Breast epithelium (tissue), 4 donors: ENCODE data around the gene CGB3. TPM values are rescaled to one million over a fixed set of nuclear protein-coding genes. Genes with fewer than 3 reads are reported as not detected.
A peak's percentile ranks its signal among the peaks of the same experiment; 100 is the strongest.

Experiments
- DNase-seq, 2 donors: peaks; one replicate each; pipeline ENCODE4 v3.0.0-alpha.2; 2019; ENCODE audit warnings: low spot score in 2 of 2
- H3K27ac ChIP-seq, 2 donors: fragments of 200-600 bp; sonication (generic) in 1 of 2; one replicate each; pipeline ENCODE4 v1.5.1; 2016 to 2019; ENCODE audit warnings: mild to moderate bottlenecking in 1 of 2
- H3K27me3 ChIP-seq, 2 donors: fragments of 200-600 bp; sonication (generic) in 1 of 2; one replicate each; pipeline versions ENCODE4 v1.5.1 to v1.6.0; 2017 to 2019; ENCODE audit warnings: control low read depth in 1 of 2, mild to moderate bottlenecking in 1 of 2
- H3K36me3 ChIP-seq: fragments of 200-600 bp; one replicate; pipeline ENCODE4 v1.5.1; 2019
- H3K4me1 ChIP-seq, 2 donors: fragments of 200-600 bp; sonication (generic); one replicate each; pipeline ENCODE4 v1.5.1; 2016 to 2019; ENCODE audit warnings: control low read depth in 1 of 2
- H3K4me3 ChIP-seq, 3 donors: fragments of 200-600 bp; sonication (generic); 1 replicate in 2 of 3; 2 replicates in 1 of 3; pipeline ENCODE4 v1.5.1; 2016 to 2019; ENCODE audit warnings: mild to moderate bottlenecking in 3 of 3, moderate library complexity in 2 of 3
- H3K9me3 ChIP-seq, 2 donors: fragments of 200-600 bp; sonication (generic) in 1 of 2; one replicate each; pipeline ENCODE4 v1.5.1; 2016 to 2019; ENCODE audit warnings: control low read depth in 1 of 2
- POLR2A ChIP-seq: fragments of 450-650 bp; IDR thresholded peaks from one replicate; pipeline ENCODE4 v1.6.1; 2016; ENCODE audit warnings: antibody characterized with exemption, mild to moderate bottlenecking, moderate library complexity
- POLR2AphosphoS5 ChIP-seq, 3 donors: sonication (generic); formaldehyde crosslinking; IDR thresholded peaks; one replicate each; pipeline ENCODE4 v1.6.1; 2017; ENCODE audit warnings: antibody characterized with exemption in 3 of 3
- intact Hi-C: fragments of 100-400 bp; cut with DNase I; formaldehyde crosslinking; loops from one replicate; pipeline ENCODE4 v1.15.1; 2023; ENCODE audit warnings: low total_unique reads
- total RNA-seq, 3 donors: library from RNA; depleted of rRNA; stranded (reverse); fragments of >200 nt; gene quantifications; one replicate each; pipeline ENCODE4 v1.1.0, GENCODE V29; 2016
- TF ChIP-seq, protein P1 (sequence below), 3 donors: fragments of 450-650 bp; IDR thresholded peaks; one replicate each; pipeline ENCODE4 v1.5.1; 2016 to 2017; ENCODE audit warnings: antibody characterized with exemption in 3 of 3, mild to moderate bottlenecking in 3 of 3, moderate library complexity in 3 of 3

The CGB3 gene
- total RNA-seq, 3 donors from 2014 or later = not detected

- intact Hi-C loops = no loop called here
- Histone ChIP-seq H3K36me3 (no peaks in the 10 kb centered on the region), H3K4me3 (no peak overlapping the region), H3K4me1 (peaks cover 10 to 19% of the 10 kb centered on the region in 2 donors), H3K27me3 (no peaks in the 10 kb centered on the region), H3K27ac (peak overlapping the region in 1 of 2 donors; percentile 25), H3K9me3 (no peaks in the 10 kb centered on the region)
- TF ChIP-seq POLR2AphosphoS5 (IDR thresholded peaks at IDR 0.05) = no peak
- TF ChIP-seq, protein P1, sequence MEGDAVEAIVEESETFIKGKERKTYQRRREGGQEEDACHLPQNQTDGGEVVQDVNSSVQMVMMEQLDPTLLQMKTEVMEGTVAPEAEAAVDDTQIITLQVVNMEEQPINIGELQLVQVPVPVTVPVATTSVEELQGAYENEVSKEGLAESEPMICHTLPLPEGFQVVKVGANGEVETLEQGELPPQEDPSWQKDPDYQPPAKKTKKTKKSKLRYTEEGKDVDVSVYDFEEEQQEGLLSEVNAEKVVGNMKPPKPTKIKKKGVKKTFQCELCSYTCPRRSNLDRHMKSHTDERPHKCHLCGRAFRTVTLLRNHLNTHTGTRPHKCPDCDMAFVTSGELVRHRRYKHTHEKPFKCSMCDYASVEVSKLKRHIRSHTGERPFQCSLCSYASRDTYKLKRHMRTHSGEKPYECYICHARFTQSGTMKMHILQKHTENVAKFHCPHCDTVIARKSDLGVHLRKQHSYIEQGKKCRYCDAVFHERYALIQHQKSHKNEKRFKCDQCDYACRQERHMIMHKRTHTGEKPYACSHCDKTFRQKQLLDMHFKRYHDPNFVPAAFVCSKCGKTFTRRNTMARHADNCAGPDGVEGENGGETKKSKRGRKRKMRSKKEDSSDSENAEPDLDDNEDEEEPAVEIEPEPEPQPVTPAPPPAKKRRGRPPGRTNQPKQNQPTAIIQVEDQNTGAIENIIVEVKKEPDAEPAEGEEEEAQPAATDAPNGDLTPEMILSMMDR (IDR thresholded peaks at IDR 0.05) = no peak
- no peak for TF ChIP-seq POLR2A
- DNase-seq = no peak
These were observed 33.7 kb downstream of the CGB3 start for GRCh38 chr19:48990400-48990799.

DNA sequence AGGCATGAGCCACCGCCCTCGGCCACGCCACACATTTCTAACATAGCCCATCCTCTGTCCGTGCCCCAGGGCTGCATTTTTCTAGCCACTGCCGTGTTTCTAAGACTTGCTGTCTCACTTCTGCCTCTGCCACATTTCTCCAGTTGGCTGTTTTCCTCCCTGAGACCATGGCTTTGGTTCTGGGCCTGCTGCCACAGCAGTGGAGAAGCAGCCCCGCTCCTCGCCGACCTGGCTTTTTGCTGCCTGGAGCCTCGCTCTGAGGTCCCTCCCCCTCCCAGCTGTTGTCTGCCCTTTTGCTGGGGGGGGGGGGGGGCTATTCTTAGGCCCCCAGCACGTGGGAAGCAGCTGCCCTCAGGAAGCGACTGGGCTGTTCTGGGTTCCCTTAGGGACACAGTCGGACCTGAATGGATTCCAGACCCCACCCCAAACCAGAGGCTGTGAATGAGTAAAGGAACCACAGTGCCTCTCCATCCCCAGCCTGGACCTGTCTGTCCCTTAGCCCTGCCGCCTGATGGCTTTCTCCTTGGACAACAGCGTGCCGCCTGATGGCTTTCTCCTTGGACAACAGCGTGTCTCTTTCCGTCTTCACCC is 34.3 kb downstream of the CGB3 start:
- TF ChIP-seq POLR2AphosphoS5 (IDR thresholded peaks at IDR 0.05) = no peak
- no peak for TF ChIP-seq POLR2A
- TF ChIP-seq, protein P1 (IDR thresholded peaks at IDR 0.05) = no peak
- intact Hi-C loops = no loop called here
- Histone ChIP-seq H3K4me3 (no peak overlapping the region), H3K27me3 (no peaks in the 10 kb centered on the region), H3K9me3 (no peaks in the 10 kb centered on the region), H3K4me1 (peaks cover 10 to 19% of the 10 kb centered on the region in 2 donors), H3K36me3 (no peaks in the 10 kb centered on the region), H3K27ac (peak overlapping the region; percentile 16 to 25)
- no peak for DNase-seq

DNA sequence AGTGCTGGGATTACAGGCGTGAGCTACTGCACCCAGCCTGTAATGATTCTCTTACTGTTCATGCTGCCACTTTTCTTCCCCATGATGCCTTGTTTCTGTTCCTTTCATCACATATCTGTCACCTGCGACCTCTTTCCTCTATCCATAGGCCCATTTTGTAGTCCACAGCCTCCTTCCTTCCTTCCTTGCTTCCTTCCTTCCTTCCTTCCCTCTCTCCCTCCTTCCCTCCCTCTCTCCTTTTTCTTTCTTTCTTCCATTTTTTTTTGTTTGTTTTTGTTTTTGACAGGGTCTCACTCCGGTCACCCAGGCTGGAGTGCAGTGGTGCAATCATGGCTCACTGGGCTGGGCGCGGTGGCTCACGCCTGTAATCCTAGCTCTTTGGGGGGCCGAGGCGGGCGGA is 35.3 kb downstream of the CGB3 start:
- H3K4me1 ChIP-seq = peaks cover 8 to 19% of the 10 kb centered on the region in 2 donors
- H3K27me3 ChIP-seq = no peaks in the 10 kb centered on the region
- TF ChIP-seq POLR2A (no peak), POLR2AphosphoS5 (IDR thresholded peaks at IDR 0.05) (no peak)
- TF ChIP-seq, protein P1 (IDR thresholded peaks at IDR 0.05) = no peak
- H3K4me3 ChIP-seq = no peak overlapping the region
- H3K27ac ChIP-seq = no peak overlapping the region
- no peak for DNase-seq
- H3K9me3 ChIP-seq = no peaks in the 10 kb centered on the region
- intact Hi-C loops = no loop called here
- no peaks in the 10 kb centered on the region for H3K36me3 ChIP-seq

DNA sequence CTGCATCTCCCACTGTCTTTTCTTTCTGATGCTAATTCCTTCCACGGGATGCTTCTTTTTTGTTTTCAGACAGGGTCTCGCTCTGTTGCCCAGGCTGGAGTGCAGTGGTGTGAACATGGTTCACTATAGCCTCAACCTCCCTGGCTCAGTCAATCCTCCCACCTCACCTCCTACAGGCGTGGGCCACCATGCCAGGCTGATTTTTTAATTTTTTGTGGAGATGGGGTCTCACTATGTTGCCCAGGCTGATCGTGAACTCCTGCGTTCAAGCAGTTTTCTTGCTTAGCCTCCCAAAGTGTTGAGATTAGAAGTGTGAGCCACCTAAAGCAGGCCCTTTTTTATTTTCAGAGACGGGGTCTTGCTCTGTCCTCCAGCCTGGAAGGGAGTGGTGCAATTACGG is 35.8 kb downstream of the CGB3 start:
- H3K27me3 ChIP-seq = no peaks in the 10 kb centered on the region
- H3K36me3 ChIP-seq = no peaks in the 10 kb centered on the region
- no peak for DNase-seq
- H3K4me1 ChIP-seq = peaks cover 8 to 19% of the 10 kb centered on the region in 2 donors
- H3K9me3 ChIP-seq = no peaks in the 10 kb centered on the region
- intact Hi-C loops = no loop called here
- no peak overlapping the region for H3K4me3 ChIP-seq
- no peak overlapping the region for H3K27ac ChIP-seq
- TF ChIP-seq POLR2AphosphoS5 (IDR thresholded peaks at IDR 0.05) = no peak
- no peak for TF ChIP-seq POLR2A
- TF ChIP-seq, protein P1 (IDR thresholded peaks at IDR 0.05) = no peak

- peaks cover 8 to 19% of the 10 kb centered on the region in 2 donors for H3K4me1 ChIP-seq
- no peaks in the 10 kb centered on the region for H3K27me3 ChIP-seq
- TF ChIP-seq POLR2A = no peak
- no peak for TF ChIP-seq POLR2AphosphoS5 (IDR thresholded peaks at IDR 0.05)
- TF ChIP-seq, protein P1 (IDR thresholded peaks at IDR 0.05) = no peak
- no peaks in the 10 kb centered on the region for H3K9me3 ChIP-seq
- no peak overlapping the region for H3K27ac ChIP-seq
- intact Hi-C loops = no loop called here
- DNase-seq = no peak
- no peak overlapping the region for H3K4me3 ChIP-seq
- no peaks in the 10 kb centered on the region for H3K36me3 ChIP-seq
These were observed 36.8 kb downstream of the CGB3 start for GRCh38 chr19:48987323-48987722.
